ENCODE measurements around the gene SMIM14.

SMIM14 gene

GRCh38 chr4:39497909-39498726 lies 140.5 kb downstream of the SMIM14 start:
- H3K4me3 ChIP-seq (ENCODE audit: low read depth, low read length): no peak overlapping the region
- no peak for DNase-seq (ENCODE audit: low read depth)
- no peak for TF ChIP-seq CTCF (IDR thresholded peaks at IDR 0.05; ENCODE audit: low read depth, low read length)
- no peak for TF ChIP-seq POLR2A (IDR thresholded peaks at IDR 0.05; ENCODE audit: extremely low read depth, insufficient read length)
- TF ChIP-seq MYC (IDR thresholded peaks at IDR 0.05; ENCODE audit: low read depth, low read length): no peak
- no peak for TF ChIP-seq MAX (IDR thresholded peaks at IDR 0.05; ENCODE audit: low read depth, low read length)
